Measurements from ENCODE around the gene HAGH.
A peak's percentile ranks its signal among the peaks of the same experiment; 100 is the strongest.

The HAGH gene

GRCh38 chr16:1780677-1781072 is 46.0 kb downstream of the HAGH start:
- Histone ChIP-seq H3K4me3 (ENCODE audit: severe bottlenecking) (no peak overlapping the region), H3K4me1 (ENCODE audit: insufficient read depth, poor library complexity, severe bottlenecking) (peaks cover 6% of the 10 kb centered on the region), H3K9me3 (ENCODE audit: severe bottlenecking) (no peaks in the 10 kb centered on the region), H3K27ac (ENCODE audit: poor library complexity, severe bottlenecking) (peak overlapping the region; percentile 45), H3K27me3 (ENCODE audit: insufficient read depth, poor library complexity, severe bottlenecking) (no peaks in the 10 kb centered on the region), H3K36me3 (ENCODE audit: low read depth) (peaks cover 33% of the 10 kb centered on the region)
- TF ChIP-seq, protein P1, sequence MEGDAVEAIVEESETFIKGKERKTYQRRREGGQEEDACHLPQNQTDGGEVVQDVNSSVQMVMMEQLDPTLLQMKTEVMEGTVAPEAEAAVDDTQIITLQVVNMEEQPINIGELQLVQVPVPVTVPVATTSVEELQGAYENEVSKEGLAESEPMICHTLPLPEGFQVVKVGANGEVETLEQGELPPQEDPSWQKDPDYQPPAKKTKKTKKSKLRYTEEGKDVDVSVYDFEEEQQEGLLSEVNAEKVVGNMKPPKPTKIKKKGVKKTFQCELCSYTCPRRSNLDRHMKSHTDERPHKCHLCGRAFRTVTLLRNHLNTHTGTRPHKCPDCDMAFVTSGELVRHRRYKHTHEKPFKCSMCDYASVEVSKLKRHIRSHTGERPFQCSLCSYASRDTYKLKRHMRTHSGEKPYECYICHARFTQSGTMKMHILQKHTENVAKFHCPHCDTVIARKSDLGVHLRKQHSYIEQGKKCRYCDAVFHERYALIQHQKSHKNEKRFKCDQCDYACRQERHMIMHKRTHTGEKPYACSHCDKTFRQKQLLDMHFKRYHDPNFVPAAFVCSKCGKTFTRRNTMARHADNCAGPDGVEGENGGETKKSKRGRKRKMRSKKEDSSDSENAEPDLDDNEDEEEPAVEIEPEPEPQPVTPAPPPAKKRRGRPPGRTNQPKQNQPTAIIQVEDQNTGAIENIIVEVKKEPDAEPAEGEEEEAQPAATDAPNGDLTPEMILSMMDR (IDR thresholded peaks at IDR 0.05; ENCODE audit: poor library complexity, severe bottlenecking), result no peak
- DNase-seq (ENCODE audit: low spot score) (no peak), ATAC-seq (ENCODE audit: low read depth) (no peak)

- H3K27ac ChIP-seq (ENCODE audit: poor library complexity, severe bottlenecking), result peak overlapping the region; percentile 45
- H3K27me3 ChIP-seq (ENCODE audit: insufficient read depth, poor library complexity, severe bottlenecking), result no peaks in the 10 kb centered on the region
- H3K9me3 ChIP-seq (ENCODE audit: severe bottlenecking), result no peaks in the 10 kb centered on the region
- H3K4me1 ChIP-seq (ENCODE audit: insufficient read depth, poor library complexity, severe bottlenecking), result peaks cover 6% of the 10 kb centered on the region
- H3K36me3 ChIP-seq (ENCODE audit: low read depth), result peaks cover 35% of the 10 kb centered on the region
- no peak for DNase-seq (ENCODE audit: low spot score)
- H3K4me3 ChIP-seq (ENCODE audit: severe bottlenecking), result no peak overlapping the region
- no peak for ATAC-seq (ENCODE audit: low read depth)
- TF ChIP-seq, protein P1 (IDR thresholded peaks at IDR 0.05; ENCODE audit: poor library complexity, severe bottlenecking), result no peak
These were observed 46.6 kb downstream of the HAGH start for GRCh38 chr16:1779741-1780676.

- H3K27ac ChIP-seq (ENCODE audit: poor library complexity, severe bottlenecking), result no peak overlapping the region
- no peaks in the 10 kb centered on the region for H3K9me3 ChIP-seq (ENCODE audit: severe bottlenecking)
- TF ChIP-seq, protein P1 (IDR thresholded peaks at IDR 0.05; ENCODE audit: poor library complexity, severe bottlenecking), result no peak
- no peaks in the 10 kb centered on the region for H3K27me3 ChIP-seq (ENCODE audit: insufficient read depth, poor library complexity, severe bottlenecking)
- DNase-seq (ENCODE audit: low spot score), result no peak
- peaks cover 4% of the 10 kb centered on the region for H3K4me1 ChIP-seq (ENCODE audit: insufficient read depth, poor library complexity, severe bottlenecking)
- peaks cover 33% of the 10 kb centered on the region for H3K36me3 ChIP-seq (ENCODE audit: low read depth)
- H3K4me3 ChIP-seq (ENCODE audit: severe bottlenecking), result no peak overlapping the region
- no peak for ATAC-seq (ENCODE audit: low read depth)
These were observed 47.4 kb downstream of the HAGH start for GRCh38 chr16:1779234-1779701.

DNA sequence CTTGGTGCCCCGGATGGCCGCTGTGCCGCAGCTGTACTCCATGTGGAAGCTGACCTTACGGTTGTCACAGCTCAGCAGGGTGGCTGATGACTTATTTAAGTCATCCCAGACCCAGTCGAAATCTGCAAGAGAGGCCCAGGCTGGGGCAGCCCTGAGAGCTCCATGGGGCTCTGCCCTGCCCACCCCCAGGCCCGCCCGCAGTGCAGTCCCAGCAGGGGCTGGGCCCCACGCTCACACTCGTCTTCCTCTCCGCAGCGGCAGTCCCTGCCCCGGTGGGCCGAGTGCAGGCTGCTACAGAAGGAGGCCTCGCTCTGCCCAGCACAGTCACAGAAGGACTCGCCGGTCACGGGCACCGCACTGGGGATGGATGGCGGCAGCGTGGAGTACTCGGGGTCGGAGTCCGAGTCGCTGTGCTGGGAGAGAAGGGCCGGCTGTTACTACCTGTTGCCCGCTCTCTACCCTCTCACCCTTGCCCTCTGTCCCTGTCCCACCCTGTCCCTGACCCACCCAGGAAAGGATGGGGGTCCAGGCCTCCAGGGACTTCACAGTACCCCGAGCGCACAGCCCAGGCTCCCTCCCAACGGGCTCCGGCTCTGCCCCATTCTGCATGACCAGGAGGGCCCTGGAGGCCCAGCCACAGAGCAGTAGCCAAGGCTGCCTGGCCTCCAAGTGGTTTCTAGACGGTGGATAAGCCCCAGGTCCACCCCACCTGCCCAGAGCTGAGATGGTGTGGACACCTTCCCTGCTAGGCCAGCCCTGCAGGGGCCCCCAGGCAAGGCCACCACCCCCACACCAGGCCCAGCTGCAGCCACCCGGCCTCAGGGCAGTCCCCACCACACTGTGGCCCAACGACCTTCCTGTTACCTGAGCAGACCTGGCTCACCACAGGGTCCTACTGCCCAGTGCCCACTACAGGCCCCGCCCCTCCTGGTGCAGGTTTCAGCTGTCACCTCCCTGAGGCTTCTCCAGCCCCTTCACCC is 48.1 kb downstream of the HAGH start:
- Histone ChIP-seq H3K4me3 (ENCODE audit: severe bottlenecking) (no peak overlapping the region), H3K27me3 (ENCODE audit: insufficient read depth, poor library complexity, severe bottlenecking) (no peaks in the 10 kb centered on the region), H3K36me3 (ENCODE audit: low read depth) (peaks cover 29% of the 10 kb centered on the region), H3K4me1 (ENCODE audit: insufficient read depth, poor library complexity, severe bottlenecking) (no peaks in the 10 kb centered on the region), H3K27ac (ENCODE audit: poor library complexity, severe bottlenecking) (no peak overlapping the region), H3K9me3 (ENCODE audit: severe bottlenecking) (no peaks in the 10 kb centered on the region)
- TF ChIP-seq, protein P1 (IDR thresholded peaks at IDR 0.05; ENCODE audit: poor library complexity, severe bottlenecking), result no peak
- ATAC-seq (ENCODE audit: low read depth) (no peak), DNase-seq (ENCODE audit: low spot score) (no peak)

All from RWPE2 (cell line).